ENCODE data around the gene NEDD4L. TPM values are rescaled to one million over a fixed set of nuclear protein-coding genes. Genes with fewer than 3 reads are reported as not detected.

The NEDD4L gene
- total RNA-seq, 1 donor from 2014 or later, result 135 TPM

DNA sequence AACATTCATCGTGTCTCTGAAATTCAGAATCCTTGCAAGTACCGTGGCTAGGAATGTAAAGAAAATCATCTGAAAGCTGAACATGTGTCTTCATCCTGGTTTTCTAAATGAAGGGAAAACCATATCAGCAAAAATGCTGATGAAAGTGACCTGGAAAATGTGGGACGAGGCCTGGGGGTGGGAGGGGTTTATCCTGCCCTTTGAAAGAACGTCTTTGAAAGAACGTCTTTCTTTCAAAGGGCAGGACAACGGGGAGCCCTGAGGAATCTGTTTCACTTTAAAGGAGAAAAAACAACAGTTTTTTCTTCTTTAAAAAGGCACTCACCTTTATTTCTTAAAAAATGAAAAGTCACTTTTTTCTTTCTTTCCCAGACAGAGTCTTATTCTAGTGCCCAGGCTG, 399.6 kb downstream of the NEDD4L start:
- H3K9me3 Mint-ChIP-seq, result no peaks in the 10 kb centered on the region
- H3K27me3 Mint-ChIP-seq (ENCODE audit: low read depth), result peaks cover 23% of the 10 kb centered on the region
- H3K36me3 Mint-ChIP-seq, result no peaks in the 10 kb centered on the region
- no peak overlapping the region for H3K27ac Mint-ChIP-seq
- no peak overlapping the region for H3K4me3 Mint-ChIP-seq
- peaks cover 27% of the 10 kb centered on the region for H3K4me1 Mint-ChIP-seq
- no peak for DNase-seq (ENCODE audit: low spot score in 2 of 2, unreplicated experiment in 2 of 2)
- TF ChIP-seq, protein P1, sequence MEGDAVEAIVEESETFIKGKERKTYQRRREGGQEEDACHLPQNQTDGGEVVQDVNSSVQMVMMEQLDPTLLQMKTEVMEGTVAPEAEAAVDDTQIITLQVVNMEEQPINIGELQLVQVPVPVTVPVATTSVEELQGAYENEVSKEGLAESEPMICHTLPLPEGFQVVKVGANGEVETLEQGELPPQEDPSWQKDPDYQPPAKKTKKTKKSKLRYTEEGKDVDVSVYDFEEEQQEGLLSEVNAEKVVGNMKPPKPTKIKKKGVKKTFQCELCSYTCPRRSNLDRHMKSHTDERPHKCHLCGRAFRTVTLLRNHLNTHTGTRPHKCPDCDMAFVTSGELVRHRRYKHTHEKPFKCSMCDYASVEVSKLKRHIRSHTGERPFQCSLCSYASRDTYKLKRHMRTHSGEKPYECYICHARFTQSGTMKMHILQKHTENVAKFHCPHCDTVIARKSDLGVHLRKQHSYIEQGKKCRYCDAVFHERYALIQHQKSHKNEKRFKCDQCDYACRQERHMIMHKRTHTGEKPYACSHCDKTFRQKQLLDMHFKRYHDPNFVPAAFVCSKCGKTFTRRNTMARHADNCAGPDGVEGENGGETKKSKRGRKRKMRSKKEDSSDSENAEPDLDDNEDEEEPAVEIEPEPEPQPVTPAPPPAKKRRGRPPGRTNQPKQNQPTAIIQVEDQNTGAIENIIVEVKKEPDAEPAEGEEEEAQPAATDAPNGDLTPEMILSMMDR (IDR thresholded peaks at IDR 0.05; ENCODE audit: unreplicated experiment), result no peak

DNA sequence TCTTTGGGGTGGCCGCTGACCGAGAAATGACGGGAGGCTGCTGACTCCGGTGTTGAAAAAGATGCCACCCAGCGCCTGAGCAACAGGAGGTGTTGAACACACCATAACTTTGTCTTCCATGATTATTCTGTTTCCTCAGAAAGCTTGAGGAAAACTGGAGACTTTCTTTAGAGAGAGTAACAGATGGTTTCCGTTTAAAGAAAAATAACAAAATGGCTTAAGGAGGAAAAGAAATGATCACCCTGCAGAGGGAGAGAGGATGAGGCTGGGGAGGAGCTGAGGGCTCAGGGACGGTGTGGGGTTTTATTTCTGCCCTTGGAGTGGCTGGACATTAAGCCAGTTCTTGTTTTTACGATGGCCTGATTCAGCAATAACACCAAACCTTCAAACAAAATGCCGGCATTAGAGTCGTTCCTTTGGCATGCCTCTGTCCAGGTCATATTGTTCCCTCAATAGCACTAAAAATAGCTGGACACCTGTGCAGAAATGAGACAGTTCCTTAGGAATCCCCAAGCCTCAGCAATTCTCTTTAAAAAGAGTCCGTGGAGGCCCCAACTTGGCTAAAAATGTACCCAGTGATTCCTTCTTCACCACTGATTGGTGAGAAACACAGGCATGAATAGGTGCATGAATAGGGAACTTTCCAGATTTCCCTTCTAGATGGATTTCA, 402.5 kb downstream of the NEDD4L start:
- no peaks in the 10 kb centered on the region for H3K36me3 Mint-ChIP-seq
- no peaks in the 10 kb centered on the region for H3K9me3 Mint-ChIP-seq
- peaks cover 20% of the 10 kb centered on the region for H3K27me3 Mint-ChIP-seq (ENCODE audit: low read depth)
- no peak overlapping the region for H3K4me3 Mint-ChIP-seq
- no peak overlapping the region for H3K27ac Mint-ChIP-seq
- TF ChIP-seq, protein P1 (IDR thresholded peaks at IDR 0.05; ENCODE audit: unreplicated experiment), result no peak
- H3K4me1 Mint-ChIP-seq, result peaks cover 26% of the 10 kb centered on the region
- DNase-seq (ENCODE audit: low spot score in 2 of 2, unreplicated experiment in 2 of 2), result no peak

DNA sequence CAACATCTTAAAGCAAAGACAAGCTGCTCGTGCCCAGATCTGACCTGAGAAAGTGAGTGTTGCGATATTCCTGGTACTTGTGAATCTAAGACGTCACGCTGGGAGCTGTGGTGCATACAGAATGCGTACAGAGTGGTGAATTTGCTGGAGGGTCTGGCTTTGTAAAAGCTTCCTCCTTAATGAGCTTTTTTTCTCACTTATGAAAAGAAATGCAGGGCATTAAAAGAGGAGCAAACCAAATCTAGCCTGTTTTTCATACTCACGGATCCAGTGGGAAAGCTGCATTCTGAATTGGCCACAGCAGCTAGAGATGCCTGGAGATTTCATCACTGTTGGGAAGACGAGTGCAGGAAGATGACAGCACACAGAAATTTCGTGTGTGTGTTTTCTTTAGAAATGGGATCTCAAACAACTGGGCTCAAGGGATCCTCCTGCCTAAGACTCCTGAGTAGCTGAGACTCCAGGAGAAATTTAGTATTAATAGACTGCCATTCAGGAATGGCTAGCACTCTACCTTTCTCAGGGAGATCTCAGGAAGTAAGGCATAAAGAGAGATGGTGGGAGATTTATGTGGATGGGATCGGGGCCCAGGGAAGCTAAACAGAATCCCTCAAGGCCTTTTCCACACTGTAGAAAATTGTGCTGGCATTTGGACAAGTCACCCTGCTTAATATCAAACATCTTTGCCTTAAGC, 403.5 kb downstream of the NEDD4L start:
- TF ChIP-seq, protein P1 (IDR thresholded peaks at IDR 0.05; ENCODE audit: unreplicated experiment), result no peak
- Mint-ChIP-seq H3K27ac (peak overlapping the region; percentile 74), H3K4me3 (no peak overlapping the region), H3K36me3 (no peaks in the 10 kb centered on the region), H3K27me3 (ENCODE audit: low read depth) (peaks cover 16% of the 10 kb centered on the region), H3K9me3 (no peaks in the 10 kb centered on the region), H3K4me1 (peaks cover 26% of the 10 kb centered on the region)
- DNase-seq (ENCODE audit: low spot score in 2 of 2, unreplicated experiment in 2 of 2), result no peak

DNA sequence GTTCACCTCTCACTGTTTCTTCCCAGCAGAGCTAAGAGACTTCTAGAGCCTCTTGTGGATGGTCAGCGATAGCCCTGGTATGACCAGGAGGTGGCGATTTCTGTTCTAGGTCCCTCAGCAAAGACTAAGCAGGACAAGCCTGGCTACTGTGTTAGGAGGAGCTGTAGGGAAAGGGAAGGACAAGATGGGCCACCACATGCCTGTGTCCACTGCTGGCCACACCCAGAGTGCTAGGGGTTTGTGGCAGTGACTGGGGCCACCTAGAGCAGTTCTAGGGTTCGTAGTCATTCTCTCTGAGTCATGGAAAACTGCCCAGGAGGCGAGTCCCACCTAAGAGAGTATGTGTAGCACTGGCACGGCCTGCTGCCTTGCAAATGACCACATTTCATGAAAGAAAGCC, 405.4 kb downstream of the NEDD4L start:
- peaks cover 23% of the 10 kb centered on the region for H3K4me1 Mint-ChIP-seq
- TF ChIP-seq, protein P1 (IDR thresholded peaks at IDR 0.05; ENCODE audit: unreplicated experiment), result no peak
- no peak overlapping the region for H3K4me3 Mint-ChIP-seq
- H3K27me3 Mint-ChIP-seq (ENCODE audit: low read depth), result peaks cover 20% of the 10 kb centered on the region
- H3K9me3 Mint-ChIP-seq, result no peaks in the 10 kb centered on the region
- no peak for DNase-seq (ENCODE audit: low spot score in 2 of 2, unreplicated experiment in 2 of 2)
- H3K36me3 Mint-ChIP-seq, result no peaks in the 10 kb centered on the region
- no peak overlapping the region for H3K27ac Mint-ChIP-seq

Small RNA genes within 50 kb of the gene (microRNA-seq; reads per million reads assigned to microRNA genes)
- gene MIR3591, result not detected

Other genes with a start within 250 kb of the NEDD4L start
- gene ATP8B1, start 240.9 kb upstream of the NEDD4L start, total RNA-seq, result 14.0 to 18.5 TPM (median 14.1 TPM) in 3 replicates